Hematopoietic multipotent progenitor cell treated with erythropoietin and hydrocortisone succinate and interleukin-3 and kit ligand, for 15 days (in vitro differentiated cells): ENCODE results near the gene KCTD19.
A peak's percentile ranks its signal among the peaks of the same experiment; 100 is the strongest.
"Not testable (repeated sequence)": the region's sequence is repeated elsewhere in the genome, so short reads cannot be mapped to it uniquely, and the experiment has no call there.

Experiments used
- DNase-seq: peaks from one replicate; pipeline ENCODE4 v3.0.0-alpha.2; 2015; ENCODE audit warnings: low spot score

Gene KCTD19

GRCh38 chr16:67326472-67327309, at the start of gene KCTD19, which contains the start of gene LRRC36:
Gene KCTD19 (minus strand): TSS chr16:67326741. CDS start chr16:67326707, 34 bp downstream.
Gene LRRC36 (plus strand): TSS chr16:67326815. CDS start chr16:67326863, 48 bp downstream.
- no peak for DNase-seq

- DNase-seq, result not testable (repeated sequence)
Observed at GRCh38 chr16:67376012-67376411, 49.5 kb upstream of the KCTD19 start.

- DNase-seq, result peak; percentile 12
Observed at GRCh38 chr16:67372664-67373063, 46.1 kb upstream of the KCTD19 start.

- no peak for DNase-seq
Observed at GRCh38 chr16:67370661-67371060, 44.1 kb upstream of the KCTD19 start.

- no peak for DNase-seq
Observed at GRCh38 chr16:67364600-67365235, 38.2 kb upstream of the KCTD19 start.

- no peak for DNase-seq
Observed at GRCh38 chr16:67361038-67361437, 34.5 kb upstream of the KCTD19 start.

- DNase-seq, result not testable (repeated sequence)
Observed at GRCh38 chr16:67359540-67360269, 33.2 kb upstream of the KCTD19 start.

GRCh38 chr16:67357561-67357960, 31.0 kb upstream of the KCTD19 start:
- no peak for DNase-seq

GRCh38 chr16:67356396-67356795, 29.9 kb upstream of the KCTD19 start:
- no peak for DNase-seq

- DNase-seq, result not testable (repeated sequence)
Observed at GRCh38 chr16:67352463-67352862, 25.9 kb upstream of the KCTD19 start.

GRCh38 chr16:67350324-67350723, 23.8 kb upstream of the KCTD19 start:
- DNase-seq, result no peak

- peak; percentile 52 for DNase-seq
Observed at GRCh38 chr16:67349172-67349571, 22.6 kb upstream of the KCTD19 start.

GRCh38 chr16:67346341-67346740, 19.8 kb upstream of the KCTD19 start:
- DNase-seq, result no peak

GRCh38 chr16:67345401-67345800, 18.9 kb upstream of the KCTD19 start:
- DNase-seq, result no peak

GRCh38 chr16:67342616-67343015, 16.1 kb upstream of the KCTD19 start:
- DNase-seq, result no peak

GRCh38 chr16:67341250-67341649, 14.7 kb upstream of the KCTD19 start:
- no peak for DNase-seq

GRCh38 chr16:67339453-67339852, 12.9 kb upstream of the KCTD19 start:
- DNase-seq, result no peak

GRCh38 chr16:67336648-67337047, 10.1 kb upstream of the KCTD19 start:
- DNase-seq, result no peak

GRCh38 chr16:67336116-67336515, 9.6 kb upstream of the KCTD19 start:
- DNase-seq, result no peak

GRCh38 chr16:67333315-67333714, 6.8 kb upstream of the KCTD19 start:
- no peak for DNase-seq

- DNase-seq, result no peak
Observed at GRCh38 chr16:67329901-67330300, 3.4 kb upstream of the KCTD19 start.

GRCh38 chr16:67327743-67328142, 1.2 kb upstream of the KCTD19 start:
- no peak for DNase-seq

GRCh38 chr16:67326115-67326471, 448 bp downstream of the KCTD19 start:
- DNase-seq, result no peak
